Measurements from ENCODE around the gene TCN2. TPM values are rescaled to one million over a fixed set of nuclear protein-coding genes. Genes with fewer than 3 reads are reported as not detected.

TCN2 gene
- total and polyA plus RNA-seq, 2 of the 4 experiments (the other 2 are of a cell fraction), result 1.3 to 3.6 TPM

DNA sequence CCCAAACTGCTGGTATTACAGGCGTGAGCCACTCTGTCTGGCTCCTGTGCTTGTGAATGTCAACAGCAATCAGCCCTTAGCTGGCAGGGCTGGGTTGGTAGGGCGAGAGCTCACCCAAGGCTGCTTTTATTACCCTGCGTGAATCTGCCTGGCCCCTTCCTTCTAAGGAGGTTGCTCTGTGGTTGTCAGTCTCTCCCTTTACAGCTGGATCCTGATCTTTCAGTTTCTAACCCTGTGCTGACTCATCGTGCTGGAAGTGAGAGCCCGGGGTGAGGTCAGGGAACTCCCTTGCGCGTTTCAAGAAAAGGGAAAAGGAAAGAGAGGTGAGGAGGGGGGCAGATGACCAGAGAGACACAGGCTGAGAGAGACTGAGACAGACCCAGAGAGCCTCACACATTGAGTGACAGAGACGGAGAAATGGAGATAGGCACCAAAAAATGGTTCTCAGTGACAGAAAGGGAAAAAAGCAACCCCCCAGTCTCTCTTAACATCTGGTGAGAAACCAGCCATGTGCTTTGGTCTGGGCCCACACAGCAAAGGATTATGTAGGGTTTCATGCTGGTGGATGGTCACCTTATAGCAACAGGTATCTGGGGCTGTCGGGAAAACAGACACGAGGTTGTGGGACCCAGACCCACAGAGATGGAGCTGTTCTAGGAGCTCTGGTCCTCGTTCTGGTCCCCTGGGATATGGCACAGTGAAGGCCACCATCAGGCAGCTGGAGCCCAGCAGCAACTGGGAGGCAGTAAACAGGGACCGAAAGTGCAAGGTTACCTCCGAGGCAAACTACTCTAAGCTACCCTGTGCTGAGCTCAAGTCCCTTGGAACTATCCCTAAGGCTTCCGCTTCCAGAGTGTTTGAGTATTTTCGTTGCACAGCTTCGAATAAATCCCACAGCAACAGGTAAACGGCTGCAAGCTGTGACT, 2.5 kb downstream of the TCN2 start (continued):
- TF ChIP-seq MXI1 (IDR thresholded peaks at IDR 0.05; ENCODE audit: borderline replicate concordance, low read depth, low read length), result no peak
- no peak for TF ChIP-seq POLR2A (IDR thresholded peaks at IDR 0.05; ENCODE audit: low read depth, low read length)
- no peak for TF ChIP-seq CHD1 (IDR thresholded peaks at IDR 0.05; ENCODE audit: low read depth, low read length)
- TF ChIP-seq RFX5 (IDR thresholded peaks at IDR 0.05; ENCODE audit: low read depth, low read length), result no peak

DNA sequence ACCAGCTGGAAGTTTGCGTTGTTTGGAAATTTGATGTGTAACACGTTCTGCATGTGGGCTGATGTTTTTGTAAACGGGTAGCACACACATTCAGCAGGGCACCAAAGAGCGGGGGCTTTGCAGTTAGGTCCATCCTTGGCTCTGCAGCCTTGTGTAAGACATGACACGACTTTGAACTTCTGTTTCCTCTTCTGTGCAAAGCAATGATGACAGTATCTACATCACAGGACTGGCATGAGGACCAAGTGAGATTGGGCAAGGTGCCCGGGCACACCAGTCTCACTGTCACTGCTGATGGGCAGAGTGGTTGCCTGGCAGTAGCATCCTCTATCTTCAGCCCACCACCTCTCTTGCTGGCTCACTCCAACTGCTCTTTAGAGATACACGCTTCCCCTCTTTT, 3.3 kb downstream of the TCN2 start:
- in situ Hi-C loops (cut with MboI; ENCODE audit: low sequenced_read_pairs), result loop anchor here (10.0 kb wide), 1 partner anchor 295 kb away; no protein-coding TSS in a partner anchor
- 44% methylated on average over 3 of the region's 7 CpGs; no CpG with 5 or more reads in 1 of the 2 experiments for WGBS, 2 experiments (ENCODE audit: extremely low coverage in 2 of 2, insufficient read length in 1 of 2)
- DNase-seq, result no peak

More for the DNA sequence above, 3.3 kb downstream of the TCN2 start:
- H3K9me3 ChIP-seq (ENCODE audit: control insufficient read depth, insufficient read depth, low read length), result no peaks in the 10 kb centered on the region
- H3K4me1 ChIP-seq (ENCODE audit: control insufficient read depth, insufficient read depth, low read length), result peaks cover 14% of the 10 kb centered on the region
- H2AFZ ChIP-seq (replicated peaks; ENCODE audit: low read length, poor library complexity), result no peak overlapping the region
- no peak overlapping the region for H2BK15ac ChIP-seq (ENCODE audit: low read depth, low read length)
- no peak overlapping the region for H3K9ac ChIP-seq (ENCODE audit: low read depth, low read length)
- dilution Hi-C loops (cut with HindIII; ENCODE audit: low sequenced_read_pairs, unreplicated experiment) (no loop called here), intact Hi-C loops (cut with micrococcal nuclease) (no loop called here)
- H2AK9ac ChIP-seq (replicated peaks; ENCODE audit: low read depth, low read length, poor library complexity), result no peak overlapping the region
- H3K4ac ChIP-seq (ENCODE audit: low read depth, low read length), result 0 out of 2 replicates have a peak overlapping the region, but pooled peaks have one; percentile 86
- H3K14ac ChIP-seq (replicated peaks; ENCODE audit: low read depth, low read length), result peak overlapping the region; percentile 80; the same call in 1 of the 2 replicates
- peaks cover 12% of the 10 kb centered on the region for H3K9me1 ChIP-seq (ENCODE audit: insufficient read depth, low read length)
- CTCF ChIA-PET, result no interaction called here
- H2AK5ac ChIP-seq (ENCODE audit: low read depth, low read length), result peak overlapping the region; percentile 20; the same call in 1 of the 2 replicates
- H3K36me3 ChIP-seq (ENCODE audit: control insufficient read depth, insufficient read depth, low read length), result no peaks in the 10 kb centered on the region
- H3K18ac ChIP-seq (ENCODE audit: low read depth, low read length), result no peak overlapping the region
- no peak overlapping the region for H2BK5ac ChIP-seq (ENCODE audit: low read depth, low read length, poor library complexity, severe bottlenecking)
- no peak overlapping the region for H3K23ac ChIP-seq (ENCODE audit: low read depth, low read length)
- H4K91ac ChIP-seq (ENCODE audit: insufficient read depth, low read depth, low read length), result no peak overlapping the region
- TF ChIP-seq RCOR1 (IDR thresholded peaks at IDR 0.05; ENCODE audit: insufficient replicate concordance, low read length) (no peak), MAZ (IDR thresholded peaks at IDR 0.05; ENCODE audit: borderline replicate concordance, low read depth, low read length) (no peak), CEBPB (IDR thresholded peaks at IDR 0.05; ENCODE audit: low read depth, low read length) (no peak), POLR2A (IDR thresholded peaks at IDR 0.05; ENCODE audit: low read depth, low read length) (no peak), NFE2L2 (IDR thresholded peaks at IDR 0.05; ENCODE audit: low read depth, low read length) (no peak), RAD21 (IDR thresholded peaks at IDR 0.05; ENCODE audit: low read length) (no peak), MXI1 (IDR thresholded peaks at IDR 0.05; ENCODE audit: borderline replicate concordance, low read depth, low read length) (no peak), CHD1 (IDR thresholded peaks at IDR 0.05; ENCODE audit: low read depth, low read length) (no peak)
- TF ChIP-seq, protein P1, sequence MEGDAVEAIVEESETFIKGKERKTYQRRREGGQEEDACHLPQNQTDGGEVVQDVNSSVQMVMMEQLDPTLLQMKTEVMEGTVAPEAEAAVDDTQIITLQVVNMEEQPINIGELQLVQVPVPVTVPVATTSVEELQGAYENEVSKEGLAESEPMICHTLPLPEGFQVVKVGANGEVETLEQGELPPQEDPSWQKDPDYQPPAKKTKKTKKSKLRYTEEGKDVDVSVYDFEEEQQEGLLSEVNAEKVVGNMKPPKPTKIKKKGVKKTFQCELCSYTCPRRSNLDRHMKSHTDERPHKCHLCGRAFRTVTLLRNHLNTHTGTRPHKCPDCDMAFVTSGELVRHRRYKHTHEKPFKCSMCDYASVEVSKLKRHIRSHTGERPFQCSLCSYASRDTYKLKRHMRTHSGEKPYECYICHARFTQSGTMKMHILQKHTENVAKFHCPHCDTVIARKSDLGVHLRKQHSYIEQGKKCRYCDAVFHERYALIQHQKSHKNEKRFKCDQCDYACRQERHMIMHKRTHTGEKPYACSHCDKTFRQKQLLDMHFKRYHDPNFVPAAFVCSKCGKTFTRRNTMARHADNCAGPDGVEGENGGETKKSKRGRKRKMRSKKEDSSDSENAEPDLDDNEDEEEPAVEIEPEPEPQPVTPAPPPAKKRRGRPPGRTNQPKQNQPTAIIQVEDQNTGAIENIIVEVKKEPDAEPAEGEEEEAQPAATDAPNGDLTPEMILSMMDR (conservative IDR thresholded peaks at IDR 0.05; ENCODE audit: low read depth, low read length), result no peak
- TF ChIP-seq, protein P2, sequence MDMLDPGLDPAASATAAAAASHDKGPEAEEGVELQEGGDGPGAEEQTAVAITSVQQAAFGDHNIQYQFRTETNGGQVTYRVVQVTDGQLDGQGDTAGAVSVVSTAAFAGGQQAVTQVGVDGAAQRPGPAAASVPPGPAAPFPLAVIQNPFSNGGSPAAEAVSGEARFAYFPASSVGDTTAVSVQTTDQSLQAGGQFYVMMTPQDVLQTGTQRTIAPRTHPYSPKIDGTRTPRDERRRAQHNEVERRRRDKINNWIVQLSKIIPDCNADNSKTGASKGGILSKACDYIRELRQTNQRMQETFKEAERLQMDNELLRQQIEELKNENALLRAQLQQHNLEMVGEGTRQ (IDR thresholded peaks at IDR 0.05; ENCODE audit: low read depth, low read length), result no peak
- no peak overlapping the region for H3K4me3 ChIP-seq (ENCODE audit: insufficient read depth, low read depth, low read length)
- H4K20me1 ChIP-seq (ENCODE audit: insufficient read depth, low read length), result no peaks in the 10 kb centered on the region
- POLR2A ChIA-PET (ENCODE audit: unreplicated experiment), result no interaction called here
- H3K27me3 ChIP-seq (ENCODE audit: control insufficient read depth, insufficient read depth, low read length), result no peaks in the 10 kb centered on the region
- no peaks in the 10 kb centered on the region; a peak in 1 of 4 replicates for H3K79me1 ChIP-seq (ENCODE audit: low read depth in 1 of 2, low read length in 2 of 2)
- H2BK20ac ChIP-seq (ENCODE audit: low read depth, low read length), result no peak overlapping the region; the same call in 1 of the 2 replicates
- H4K5ac ChIP-seq (ENCODE audit: low read depth, low read length), result no peak overlapping the region
- BruUV-seq (replicated peaks), result no TSS peak
- no peak overlapping the region for H3K4me2 ChIP-seq (ENCODE audit: low read depth, low read length)
- H2BK120ac ChIP-seq (ENCODE audit: low read depth, low read length), result no peak overlapping the region
- H3K27ac ChIP-seq (ENCODE audit: insufficient read depth, low read length), result no peak overlapping the region
- no peak for ATAC-seq (ENCODE audit: low read depth)
- no peak overlapping the region for H3K56ac ChIP-seq (ENCODE audit: extremely low read depth, insufficient read depth, low read length)
- H4K8ac ChIP-seq (ENCODE audit: low read depth in 2 of 2, low read length in 2 of 2), result no peak overlapping the region
